HG02981 (cell line): ENCODE measurements around the gene KCNH4.
"Not testable (repeated sequence)": the region's sequence is repeated elsewhere in the genome, so short reads cannot be mapped to it uniquely, and the experiment has no call there.

Experiments
- ATAC-seq: cut with Tn5 transposase; IDR thresholded peaks from one replicate; pipeline ENCODE4 v1.9.1; 2021; ENCODE audit warnings: mild to moderate bottlenecking, moderate library complexity; ENCODE audit not compliant: unreplicated experiment

The KCNH4 gene

DNA sequence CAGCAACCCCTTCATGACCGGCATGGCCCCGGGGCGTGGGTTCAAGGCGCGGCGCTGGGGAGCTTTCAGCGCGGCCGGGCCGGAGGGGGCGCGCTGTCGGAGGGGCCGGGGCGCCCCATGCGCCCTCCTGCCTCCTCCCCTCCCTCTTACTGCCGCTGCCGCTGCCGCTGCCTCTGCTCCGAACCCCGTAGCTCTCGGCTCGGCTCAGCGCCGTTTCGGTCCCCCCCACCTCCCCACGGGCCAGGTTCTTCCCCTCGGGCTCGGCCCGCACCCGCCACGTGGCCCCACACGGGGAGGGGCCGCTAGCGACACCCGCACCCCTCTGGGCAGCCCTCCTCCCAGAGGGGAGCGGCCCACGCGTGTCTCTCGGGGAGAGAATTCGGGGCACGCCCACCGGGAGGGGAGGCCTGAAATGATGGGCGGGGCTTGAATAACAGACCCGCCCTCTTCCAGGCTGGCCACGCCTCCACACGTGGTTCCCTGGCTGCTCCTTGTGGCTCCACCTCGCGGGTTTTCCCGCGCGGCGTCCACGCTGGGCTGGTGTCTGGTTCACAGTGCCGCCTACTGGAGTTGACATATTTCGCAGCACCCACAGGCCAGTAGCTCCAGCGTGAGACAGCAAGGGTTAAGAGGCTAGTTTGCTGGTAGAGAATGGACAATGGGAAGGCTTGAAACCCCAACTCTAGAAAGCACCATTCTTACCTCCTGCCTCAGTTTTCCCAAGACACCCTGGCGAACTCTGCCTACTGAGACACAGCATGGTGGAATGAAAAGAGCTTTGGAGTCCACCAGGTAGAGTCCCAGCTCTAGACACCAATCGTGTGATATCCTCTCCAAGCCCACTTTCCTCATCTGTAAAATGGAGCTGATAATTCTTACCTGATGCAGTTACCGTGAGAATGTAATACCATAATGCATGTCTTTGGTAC is at the start of gene KCNH4:
KCNH4 (minus strand) TSS at position 221 of the 929 bp plus-strand sequence; CDS start at position 24, 197 bp downstream.
- ATAC-seq, result no peak

DNA sequence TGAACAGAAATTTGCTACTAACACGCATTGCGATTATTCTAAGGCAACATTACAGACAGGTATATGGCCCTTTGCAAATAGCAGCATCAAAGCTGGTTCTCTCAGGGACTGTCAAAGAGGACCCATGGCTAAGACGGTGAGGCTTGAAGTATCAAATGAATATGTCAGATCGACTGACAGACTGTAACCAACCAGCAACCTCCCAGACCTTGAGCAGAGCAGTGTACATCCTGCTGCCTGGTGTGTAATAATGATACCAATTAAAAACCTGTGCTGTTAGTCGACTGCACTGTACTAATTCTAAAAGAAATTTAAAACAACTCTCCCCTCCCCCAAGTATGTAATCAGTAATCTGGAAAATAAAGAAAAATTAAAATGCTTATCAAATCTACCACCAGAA is 49.3 kb upstream of the KCNH4 start:
- no peak for ATAC-seq

DNA sequence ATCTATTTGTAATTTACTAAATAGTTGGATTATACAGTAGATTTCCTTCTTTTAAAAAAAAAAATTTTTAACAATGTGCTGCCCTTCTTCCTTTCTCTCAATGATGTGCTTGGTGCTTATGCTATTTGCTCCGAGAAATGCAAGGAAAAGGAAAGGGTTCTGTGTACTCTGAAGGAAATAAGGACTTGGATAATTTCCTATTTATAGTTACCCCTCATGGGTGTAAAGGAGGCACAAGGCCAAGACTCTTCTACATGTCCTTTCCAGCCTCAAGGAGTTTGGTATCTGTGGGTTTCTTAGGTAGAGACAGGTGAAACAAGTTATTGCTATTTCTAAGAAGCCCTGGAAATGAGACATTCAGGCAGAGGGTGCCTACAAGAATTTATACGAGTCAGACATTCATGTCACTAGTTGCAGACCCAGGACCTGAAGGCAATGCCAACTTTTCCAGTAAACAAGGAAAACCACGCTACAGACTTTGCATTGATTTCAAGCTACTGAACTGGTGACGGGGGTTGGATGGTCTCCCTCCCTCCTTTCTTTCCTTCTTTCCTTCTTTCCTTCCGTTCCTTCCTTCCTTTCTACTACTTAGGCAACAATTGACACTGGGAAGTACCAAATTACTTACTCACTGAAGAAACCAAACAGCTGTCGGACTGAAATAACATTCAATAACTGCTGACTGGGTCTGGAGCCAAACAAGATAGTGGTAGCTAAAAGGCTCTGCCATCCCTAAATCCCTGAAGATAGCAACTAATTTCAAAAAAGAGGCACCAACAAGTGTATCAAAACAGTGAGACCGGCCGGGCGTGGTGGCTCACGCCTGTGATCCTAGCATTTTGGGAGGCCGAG is 47.1 kb upstream of the KCNH4 start:
- ATAC-seq, result no peak

DNA sequence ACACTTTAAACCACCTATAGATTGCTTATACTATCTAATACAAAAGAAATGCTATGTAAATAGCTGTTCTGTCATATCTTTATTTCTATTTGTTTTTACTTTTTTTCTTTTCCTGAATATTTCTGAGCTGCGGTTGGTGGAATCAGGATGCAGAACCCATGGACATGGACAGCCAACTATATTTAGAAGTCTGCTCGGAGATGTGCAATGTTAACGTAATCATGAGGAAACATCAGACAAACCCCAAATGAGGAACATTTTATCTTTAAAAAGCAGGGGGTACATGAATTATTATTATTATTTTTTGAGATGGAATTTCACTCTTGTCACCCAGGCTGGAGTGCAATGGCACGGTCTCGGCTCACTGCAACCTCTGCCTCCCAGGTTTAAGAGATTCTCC is 44.7 kb upstream of the KCNH4 start:
- no peak for ATAC-seq

DNA sequence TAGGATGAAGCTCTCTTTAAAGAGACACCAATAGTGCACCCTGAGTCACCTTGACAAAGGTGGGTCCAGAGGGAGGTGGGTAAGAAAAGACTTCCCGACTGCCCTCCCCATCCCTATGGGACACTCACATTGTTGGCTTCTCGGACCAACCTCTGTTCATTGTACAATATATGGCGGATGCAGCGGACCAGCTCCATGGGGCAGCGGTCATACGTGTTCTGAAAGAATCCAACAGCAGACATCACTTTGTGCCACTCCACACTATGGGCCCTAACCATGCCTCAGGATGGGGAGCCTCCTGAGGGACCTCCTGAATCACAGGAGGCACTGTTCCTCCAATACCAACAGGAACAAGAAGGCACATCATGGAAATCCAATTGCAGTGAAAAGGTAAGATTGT is 43.7 kb upstream of the KCNH4 start:
- ATAC-seq, result no peak

DNA sequence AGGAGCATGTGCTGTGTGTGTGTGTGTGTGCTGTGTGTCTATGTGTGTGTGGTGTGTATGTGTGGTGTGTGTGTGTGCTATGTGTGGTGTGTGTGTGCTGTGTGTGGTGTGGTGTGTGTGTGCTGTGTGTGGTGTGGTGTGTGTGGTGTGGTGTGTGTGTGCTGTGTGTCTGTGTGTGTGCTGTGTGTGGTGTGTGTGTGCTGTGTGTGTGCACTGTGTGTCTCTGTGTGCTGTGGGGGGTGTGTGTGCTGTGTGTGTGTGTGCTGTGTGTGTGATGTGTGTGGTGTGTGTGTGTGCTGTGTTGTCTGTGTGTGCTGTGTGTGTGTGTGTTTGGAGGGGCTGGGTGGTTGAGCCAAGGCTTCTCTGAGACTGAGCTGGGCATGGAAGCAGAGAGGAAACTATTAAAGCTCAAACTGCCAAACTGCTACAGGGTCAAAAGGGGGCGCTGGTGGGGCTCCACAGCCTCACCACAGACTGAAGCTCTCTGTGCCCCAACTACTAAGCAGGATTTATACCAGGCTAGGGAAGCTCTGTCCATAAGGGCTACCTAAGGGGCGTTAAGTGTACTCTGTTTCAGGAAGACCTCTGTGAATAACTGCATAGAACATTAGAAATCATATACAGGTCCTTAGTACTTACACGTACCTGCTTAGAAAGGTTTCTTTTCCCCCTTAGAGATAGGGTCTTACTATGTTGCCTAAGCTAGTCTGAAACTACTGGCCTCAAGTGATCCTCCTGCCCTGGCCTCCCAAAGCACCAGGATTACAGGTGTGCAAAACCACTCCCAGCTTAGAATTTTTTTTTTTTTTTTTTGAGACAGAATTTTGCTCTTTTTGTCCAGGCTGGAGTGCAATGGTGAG is 41.2 kb upstream of the KCNH4 start:
- ATAC-seq, result no peak

DNA sequence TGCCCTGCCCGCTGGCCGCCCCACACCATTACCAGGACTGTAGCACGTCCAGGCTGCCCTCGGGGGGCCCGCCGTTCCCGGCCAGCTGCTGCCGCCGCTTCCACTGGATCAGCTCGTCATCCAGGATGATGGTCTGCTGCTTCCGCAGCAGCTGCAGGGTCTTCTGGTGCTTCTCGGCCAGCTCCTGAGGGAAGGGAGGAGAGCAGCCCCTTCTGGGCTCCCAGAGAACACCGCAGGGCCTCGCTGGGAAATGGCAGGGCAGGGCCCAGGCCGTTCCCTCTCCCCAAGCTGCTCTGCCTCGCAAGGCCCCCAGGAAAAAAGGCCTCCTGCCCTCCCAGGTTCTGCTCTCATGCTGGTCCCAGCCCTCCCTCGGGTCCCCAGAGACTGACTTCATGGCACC is 38.3 kb upstream of the KCNH4 start:
- ATAC-seq, result not testable (repeated sequence)

DNA sequence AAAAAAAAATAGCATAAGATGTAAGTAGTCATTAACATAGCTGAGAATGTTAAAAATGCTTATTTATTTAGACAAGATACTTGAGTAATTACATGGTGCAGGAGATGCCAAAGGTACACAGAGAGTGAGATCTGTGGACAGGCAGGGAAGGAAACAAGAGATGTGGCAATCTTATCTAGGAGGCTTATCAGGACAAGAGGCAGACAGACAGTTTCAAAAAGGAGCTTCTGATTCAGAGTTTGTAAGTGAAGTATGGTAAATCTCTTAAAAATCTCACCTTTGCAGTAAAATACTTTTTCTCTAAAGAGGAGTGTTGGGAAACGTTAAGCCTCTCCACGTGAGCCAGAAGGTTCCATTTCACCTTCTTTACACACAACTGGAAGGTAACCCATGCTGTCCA is 33.2 kb upstream of the KCNH4 start:
- no peak for ATAC-seq

DNA sequence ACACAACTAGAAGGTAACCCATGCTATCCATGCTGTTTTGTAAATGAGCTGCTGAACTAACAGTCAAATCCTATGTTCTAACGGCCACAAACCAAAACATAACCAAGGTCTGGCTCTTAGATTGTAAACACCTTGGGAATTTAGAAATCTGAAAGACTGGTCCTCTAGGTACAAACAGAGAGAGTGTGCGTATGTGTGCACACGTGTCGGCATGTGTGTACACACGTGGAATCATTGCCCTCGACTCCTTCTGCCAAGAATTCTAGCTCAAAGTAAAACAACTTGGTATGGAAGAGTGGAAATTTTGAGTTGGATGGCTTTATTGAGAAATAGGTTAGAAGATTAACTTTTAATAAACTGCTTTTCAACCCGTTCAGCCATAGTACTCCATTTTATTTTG is 31.4 kb upstream of the KCNH4 start:
- no peak for ATAC-seq

DNA sequence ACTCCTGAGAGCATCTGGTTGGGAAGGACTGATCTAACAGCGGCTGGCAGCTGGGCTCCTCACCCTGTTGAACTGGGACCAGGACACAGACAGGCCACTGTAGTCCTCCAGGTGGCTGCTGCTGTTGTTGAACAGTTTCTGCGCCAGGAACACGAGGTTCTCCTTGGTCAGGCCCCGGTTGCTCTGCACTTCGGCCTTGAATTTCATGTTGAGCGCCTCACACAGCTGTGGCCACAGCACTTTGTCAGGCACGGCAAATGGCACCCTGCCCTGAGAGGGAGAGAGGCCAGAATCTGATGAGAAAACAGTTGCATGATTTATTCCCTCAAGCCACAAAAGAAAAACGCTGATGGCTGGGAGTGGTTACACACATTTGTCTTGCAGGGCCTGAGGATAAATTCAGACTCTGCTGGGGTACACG is 31.0 kb upstream of the KCNH4 start:
- not testable (repeated sequence) for ATAC-seq

DNA sequence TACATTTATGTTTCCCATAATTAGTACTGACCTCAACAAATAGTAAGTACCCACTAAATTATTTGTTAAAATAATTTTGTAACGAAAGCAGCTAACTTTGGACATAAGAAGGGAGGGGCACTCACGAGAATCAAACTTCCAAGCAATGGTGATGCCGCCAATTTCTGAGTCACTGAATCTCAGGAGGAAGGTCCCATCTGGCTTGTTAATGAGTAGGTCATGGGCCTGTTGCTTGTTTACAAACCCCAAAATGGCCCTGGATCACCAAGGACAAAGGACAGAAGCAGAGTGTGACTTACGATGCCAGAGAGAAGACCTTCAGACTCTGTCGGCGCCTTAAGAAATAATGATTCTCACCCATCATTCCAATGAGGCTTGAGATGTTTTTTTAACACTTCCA is 29.1 kb upstream of the KCNH4 start:
- no peak for ATAC-seq

DNA sequence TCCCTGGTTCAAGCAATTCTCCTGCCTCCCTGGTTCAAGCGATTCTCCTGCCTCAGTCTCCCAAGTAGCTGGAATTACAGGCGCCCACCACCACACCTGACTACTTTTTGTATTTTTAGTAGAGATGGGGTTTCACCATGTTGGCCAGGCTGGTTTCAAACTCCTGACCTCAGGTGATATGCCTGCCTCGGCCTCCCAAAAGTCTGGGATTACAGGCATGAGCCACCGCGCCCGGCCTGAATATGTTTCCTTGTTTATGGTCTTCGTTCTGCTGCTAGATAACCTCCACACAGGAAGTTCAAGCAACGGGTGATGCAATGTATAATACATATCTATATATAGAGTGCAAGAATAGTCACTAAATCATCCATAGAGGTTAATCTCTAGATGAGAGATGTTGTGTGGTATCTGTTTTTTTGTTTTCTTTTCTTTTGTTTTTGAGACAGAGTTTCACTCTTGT is 25.2 kb upstream of the KCNH4 start:
- not testable (repeated sequence) for ATAC-seq

DNA sequence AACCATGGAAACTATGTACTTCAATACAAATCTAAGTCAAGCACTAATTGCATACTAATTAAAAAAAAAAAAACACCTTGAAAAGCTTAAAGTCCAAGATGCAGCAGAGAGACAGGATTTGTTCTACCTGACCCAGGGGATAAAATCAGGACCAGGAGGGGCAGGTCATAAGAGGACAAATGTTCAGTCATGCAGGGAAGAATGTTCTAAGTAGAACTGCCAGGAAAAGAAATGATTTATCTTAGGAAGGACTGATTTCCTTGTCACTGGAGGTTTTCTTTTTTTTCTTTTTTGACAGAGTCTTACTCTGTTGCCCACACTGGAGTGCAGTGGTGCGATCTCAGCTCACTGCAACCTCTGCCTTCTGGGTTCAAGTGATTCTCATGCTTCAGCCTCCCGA is 22.4 kb upstream of the KCNH4 start:
- ATAC-seq, result no peak

DNA sequence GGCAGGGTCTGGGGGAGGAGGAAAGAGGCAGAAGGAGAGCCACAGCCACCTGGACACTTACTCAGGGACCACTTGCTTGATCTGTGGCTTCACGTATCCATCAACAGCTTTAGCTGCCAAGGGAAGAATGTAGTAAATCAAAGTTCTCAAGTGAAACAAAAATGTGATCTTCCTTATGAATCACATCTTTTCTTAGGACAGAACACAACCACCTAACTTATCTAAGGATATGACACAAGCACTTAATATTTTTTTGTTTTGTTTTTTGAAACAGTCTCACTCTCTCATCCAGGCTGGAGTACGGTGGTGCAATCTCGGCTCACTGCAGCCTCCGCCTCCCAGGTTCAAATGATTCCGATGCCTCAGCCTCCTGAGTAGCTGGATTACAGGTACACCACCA is 21.8 kb upstream of the KCNH4 start:
- no peak for ATAC-seq

DNA sequence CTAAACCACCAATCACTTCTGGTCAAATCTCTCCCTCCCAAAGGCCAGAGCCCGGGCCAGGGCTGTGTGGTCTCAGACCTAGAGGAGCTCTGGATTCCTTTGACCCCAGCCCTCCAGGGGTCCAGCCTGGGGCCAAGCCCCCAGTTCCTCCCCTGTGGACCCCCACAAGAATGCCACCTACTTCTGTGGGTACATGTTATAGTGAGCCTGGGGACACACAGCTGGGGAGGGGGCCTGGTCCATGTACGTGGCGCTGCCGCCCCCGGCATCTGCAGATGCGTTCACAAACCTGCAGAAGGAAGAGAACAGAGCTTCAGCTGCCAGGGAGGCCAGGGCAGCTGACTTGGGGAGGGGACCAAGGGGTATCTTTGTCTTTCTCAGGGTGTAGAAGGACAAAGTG is 21.2 kb upstream of the KCNH4 start:
- no peak for ATAC-seq

DNA sequence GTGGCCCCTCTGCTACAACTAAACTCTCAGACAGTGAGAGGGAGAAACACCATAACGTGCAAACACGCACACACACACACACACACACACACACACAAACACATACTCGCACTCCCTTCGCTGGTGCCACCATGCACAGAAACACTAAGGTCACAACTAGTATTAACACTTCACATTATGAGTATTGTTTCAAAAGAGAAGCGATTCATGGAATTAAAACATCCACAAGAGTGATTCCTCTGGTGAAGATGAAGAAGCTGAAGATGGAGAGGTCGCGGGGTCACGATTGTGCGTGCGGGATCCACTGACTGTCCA is 20.5 kb upstream of the KCNH4 start:
- no peak for ATAC-seq

DNA sequence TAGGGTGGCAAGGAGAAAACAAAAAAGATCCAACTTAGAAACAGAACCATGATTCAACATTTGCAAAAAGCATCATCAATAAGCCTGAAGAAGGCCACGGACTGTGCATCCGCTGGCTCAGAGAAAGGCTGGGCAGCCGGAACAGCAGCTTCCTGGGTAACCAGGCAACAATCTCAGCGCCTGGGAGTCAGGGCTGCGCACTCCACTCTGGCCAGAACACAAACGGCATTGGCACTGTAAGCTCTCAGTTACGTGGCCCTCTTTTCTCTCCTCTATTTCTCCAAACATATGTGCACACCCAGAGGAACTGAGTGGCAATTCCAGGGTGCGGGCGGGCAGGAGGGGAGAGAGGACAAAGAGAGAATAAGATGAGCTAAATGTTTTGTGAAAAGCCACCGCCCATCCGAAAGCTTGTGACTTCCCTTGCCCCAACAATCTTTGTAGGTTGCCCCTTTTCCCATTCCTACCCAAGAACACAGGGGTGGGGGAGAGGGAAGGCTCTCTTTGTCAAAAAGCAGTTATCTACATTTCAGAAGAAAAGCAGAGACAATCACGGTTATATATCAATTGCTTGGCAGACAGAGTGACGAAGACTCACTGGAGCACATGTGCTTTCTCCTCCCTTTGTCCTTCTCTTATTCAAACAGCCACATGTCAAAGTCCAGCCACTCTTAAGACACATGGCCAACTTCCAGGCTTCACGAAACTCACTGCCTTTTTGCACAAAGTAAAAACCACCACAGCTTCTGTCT is 19.9 kb upstream of the KCNH4 start:
- no peak for ATAC-seq

DNA sequence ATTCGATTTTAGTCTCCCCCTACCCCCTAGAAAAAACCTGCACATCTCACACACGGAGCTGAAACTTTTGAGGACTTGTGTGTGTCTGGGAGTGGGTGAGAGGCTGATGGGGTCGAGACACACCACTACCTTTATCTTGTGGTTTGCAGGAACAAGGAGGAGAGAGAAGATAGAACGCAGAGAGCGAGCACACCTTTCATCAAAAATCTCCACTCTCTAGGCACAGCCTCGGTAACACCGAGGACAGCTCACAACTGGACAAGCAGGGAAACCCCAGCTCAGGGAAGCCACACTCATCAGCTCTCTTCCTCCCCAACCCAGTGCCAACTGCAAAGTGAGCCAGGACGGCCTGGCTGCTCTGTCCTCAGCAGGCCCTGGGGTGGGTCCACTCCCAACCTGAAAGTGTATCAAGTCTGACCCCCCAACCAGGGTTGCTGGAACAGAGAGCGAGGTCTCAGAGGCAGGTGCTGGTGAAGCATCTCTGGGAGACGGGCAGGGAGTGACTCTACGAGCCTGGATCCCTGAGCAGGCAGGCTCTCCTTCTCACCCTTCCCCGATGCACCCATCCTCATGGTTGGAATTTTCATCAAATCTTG is 18.6 kb upstream of the KCNH4 start:
- no peak for ATAC-seq

DNA sequence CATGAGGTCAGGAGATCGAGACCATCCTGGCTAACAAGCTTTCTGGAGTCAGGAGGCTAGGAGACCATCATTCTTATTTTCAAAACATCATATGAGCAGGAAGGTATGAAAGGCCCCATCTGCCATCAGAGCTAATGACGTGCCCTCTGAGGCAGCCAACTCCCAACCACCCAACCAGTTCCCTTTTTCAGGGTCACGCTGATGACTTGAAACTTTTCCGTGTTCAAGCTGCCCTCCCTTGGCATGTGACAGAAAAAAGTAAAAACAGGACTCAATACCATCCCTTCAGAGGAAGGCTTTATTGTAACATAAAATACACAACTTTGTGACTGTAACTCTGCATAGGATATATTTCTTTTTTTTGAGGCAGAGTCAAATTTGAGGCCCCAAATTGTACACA is 18.0 kb upstream of the KCNH4 start:
- ATAC-seq, result no peak
